K562 (cell line): ENCODE results near the gene HOXB13.

ENCODE experiments used
- BRCA1 ChIP-seq, 2 experiments: fragments of 450-650 bp in 1 of 2; sonication (generic) in 1 of 2; formaldehyde crosslinking in 1 of 2; IDR thresholded peaks; 2 replicates each; pipeline versions ENCODE4 v1.5.0 to v1.6.1; 2017 to 2020; ENCODE audit warnings: mild to moderate bottlenecking in 1 of 2, missing genetic modification reagents in 1 of 2
- CTCF ChIP-seq, 3 experiments: IDR thresholded peaks in 2 of 3; conservative IDR thresholded peaks in 1 of 3; 2 replicates each; pipeline ENCODE4 v1.5.1; 2011 to 2012; ENCODE audit warnings: low read length in 3 of 3, mild to moderate bottlenecking in 3 of 3, control low read depth in 2 of 3, improper control_type of control experiment in 1 of 3, inconsistent platforms in 1 of 3, low read depth in 1 of 3, mixed read lengths in 1 of 3, moderate library complexity in 1 of 3; ENCODE audit not compliant: insufficient read depth in 2 of 3
- EP300 ChIP-seq: IDR thresholded peaks from 2 replicates; pipeline ENCODE4 v1.6.1; 2012; ENCODE audit warnings: low read length, improper control_type of control experiment
- ETS1 ChIP-seq: conservative IDR thresholded peaks from 2 replicates; pipeline ENCODE4 v1.6.1; 2011; ENCODE audit warnings: low read depth, mild to moderate bottlenecking, low read length; ENCODE audit not compliant: control insufficient read depth
- NCOR1 ChIP-seq: fragments of 450-650 bp; IDR thresholded peaks from 2 replicates; pipeline ENCODE4 v1.6.1; 2016; ENCODE audit warnings: mild to moderate bottlenecking, moderate library complexity
- PTBP1 ChIP-seq: fragments of 200-400 bp; formaldehyde crosslinking; IDR thresholded peaks from 2 replicates; pipeline ENCODE4 v1.6.1; 2017; ENCODE audit warnings: low read depth, low read length
- SMARCB1 ChIP-seq: IDR thresholded peaks from 2 replicates; pipeline ENCODE4 v1.6.1; 2011; ENCODE audit warnings: improper control_type of control experiment, low read depth; ENCODE audit not compliant: insufficient read length
- ZNF165 ChIP-seq: fragments of 250-450 bp; sonication (Bioruptor Pico); IDR thresholded peaks from 2 replicates; pipeline ENCODE4 v1.4.0; 2020; ENCODE audit warnings: borderline replicate concordance

- TF ChIP-seq SMARCB1 (no peak), EP300 (no peak), CTCF (IDR thresholded peaks at IDR 0.05 in 2 of 3, conservative IDR thresholded peaks at IDR 0.05 in 1 of 3; ENCODE audit: insufficient read depth in 2 of 3, low read depth in 1 of 3, low read length in 3 of 3) (no peak), NCOR1 (no peak), PTBP1 (no peak), ETS1 (no peak), BRCA1 (IDR thresholded peaks at IDR 0.05) (no peak), BRCA1 (CRISPR knock-in tag; IDR thresholded peaks at IDR 0.05) (no peak), ZNF165 (CRISPR knock-in tag) (no peak)
Measured at GRCh38 chr17:48717367-48718226, 11.0 kb downstream of the HOXB13 start.
